ENCODE results near the gene PIM3. TPM values are rescaled to one million over a fixed set of nuclear protein-coding genes. Genes with fewer than 3 reads are reported as not detected.

The PIM3 gene
- total and polyA plus RNA-seq, 4 donors, result 14.5 to 44.0 (median 28.1) TPM

DNA sequence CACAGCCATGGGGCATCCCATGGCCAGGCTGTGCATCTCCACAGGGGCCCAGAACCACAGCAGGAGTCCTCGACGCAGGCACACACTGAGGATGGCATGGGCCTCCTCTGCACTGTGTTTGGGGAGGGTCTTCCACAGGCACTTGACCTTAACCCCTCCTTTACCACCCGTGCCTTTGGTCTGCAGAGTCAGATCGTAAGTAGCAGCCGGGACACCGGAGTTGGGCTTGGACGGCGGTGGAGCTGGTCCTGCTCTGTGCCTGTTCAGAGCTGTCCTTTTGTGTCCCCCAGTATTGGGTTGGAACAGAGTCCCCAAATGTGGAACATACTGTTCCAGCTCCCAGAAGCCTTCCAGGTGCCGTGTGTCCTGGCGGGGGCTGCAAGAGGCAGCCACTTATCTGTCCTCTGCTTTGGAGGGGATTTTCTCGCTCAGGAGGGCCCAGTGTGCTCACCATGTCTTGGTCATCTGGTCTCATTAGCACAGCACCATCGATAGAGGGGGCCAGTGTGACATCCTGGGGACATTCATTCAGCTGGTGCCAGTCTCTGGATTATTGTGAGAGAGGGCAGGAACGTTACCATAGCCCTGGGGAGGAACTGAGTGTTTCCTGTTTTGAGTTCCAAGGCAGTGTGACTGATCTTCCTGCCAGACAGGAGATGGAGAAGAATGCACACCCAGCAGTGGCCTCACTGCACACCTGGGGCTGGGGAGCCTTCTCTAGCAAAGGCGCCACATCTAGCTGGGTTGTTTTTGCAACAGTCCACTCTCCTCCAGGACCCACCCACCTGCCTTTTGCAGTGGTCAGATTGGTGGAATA lies 29.8 kb upstream of the PIM3 start:
- Histone ChIP-seq H3K4me3 (ENCODE audit: low read depth in 1 of 3, low read length in 3 of 3) (no peak overlapping the region), H3K9ac (ENCODE audit: low read depth in 1 of 2, low read length in 2 of 2) (no peak overlapping the region), H3K27ac (ENCODE audit: low read depth in 1 of 2, low read length in 2 of 2) (peak overlapping the region; percentile 3 to 56), H3K9me3 (ENCODE audit: control insufficient read depth in 4 of 4, low read length in 3 of 4) (no peaks in the 10 kb centered on the region), H3K36me3 (ENCODE audit: control insufficient read depth in 4 of 4, insufficient read depth in 3 of 4, low read depth in 1 of 4, low read length in 3 of 4) (peaks cover 0 to 3% (median under 1%) of the 10 kb centered on the region in 4 donors), H3K4me1 (ENCODE audit: control insufficient read depth in 4 of 4, insufficient read depth in 4 of 4, low read length in 3 of 4) (peaks cover 9 to 28% (median 22%) of the 10 kb centered on the region in 4 donors), H3K27me3 (ENCODE audit: control insufficient read depth in 4 of 4, insufficient read depth in 4 of 4, low read length in 3 of 4) (no peaks in the 10 kb centered on the region)
- 50% methylated on average over 14 of the region's 14 CpGs for WGBS
- TF ChIP-seq, protein P1, sequence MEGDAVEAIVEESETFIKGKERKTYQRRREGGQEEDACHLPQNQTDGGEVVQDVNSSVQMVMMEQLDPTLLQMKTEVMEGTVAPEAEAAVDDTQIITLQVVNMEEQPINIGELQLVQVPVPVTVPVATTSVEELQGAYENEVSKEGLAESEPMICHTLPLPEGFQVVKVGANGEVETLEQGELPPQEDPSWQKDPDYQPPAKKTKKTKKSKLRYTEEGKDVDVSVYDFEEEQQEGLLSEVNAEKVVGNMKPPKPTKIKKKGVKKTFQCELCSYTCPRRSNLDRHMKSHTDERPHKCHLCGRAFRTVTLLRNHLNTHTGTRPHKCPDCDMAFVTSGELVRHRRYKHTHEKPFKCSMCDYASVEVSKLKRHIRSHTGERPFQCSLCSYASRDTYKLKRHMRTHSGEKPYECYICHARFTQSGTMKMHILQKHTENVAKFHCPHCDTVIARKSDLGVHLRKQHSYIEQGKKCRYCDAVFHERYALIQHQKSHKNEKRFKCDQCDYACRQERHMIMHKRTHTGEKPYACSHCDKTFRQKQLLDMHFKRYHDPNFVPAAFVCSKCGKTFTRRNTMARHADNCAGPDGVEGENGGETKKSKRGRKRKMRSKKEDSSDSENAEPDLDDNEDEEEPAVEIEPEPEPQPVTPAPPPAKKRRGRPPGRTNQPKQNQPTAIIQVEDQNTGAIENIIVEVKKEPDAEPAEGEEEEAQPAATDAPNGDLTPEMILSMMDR (IDR thresholded peaks at IDR 0.05; ENCODE audit: low read depth, low read length, missing input control), result peak; percentile 80
- TF ChIP-seq FOXA2 (IDR thresholded peaks at IDR 0.05) (no peak), GABPA (IDR thresholded peaks at IDR 0.05 in 1 of 2, conservative IDR thresholded peaks at IDR 0.05 in 1 of 2) (no peak), RXRA (IDR thresholded peaks at IDR 0.05) (peak; percentile 23 to 46), SP1 (IDR thresholded peaks at IDR 0.05) (peak; percentile 49), NR2F2 (IDR thresholded peaks at IDR 0.05) (peak; percentile 15), HNF4G (IDR thresholded peaks at IDR 0.05) (no peak), RAD21 (IDR thresholded peaks at IDR 0.05) (peak; percentile 92 to 95), YY1 (IDR thresholded peaks at IDR 0.05) (no peak), HNF4A (conservative IDR thresholded peaks at IDR 0.05) (peak in 1 of 2 donors; percentile 22), TAF1 (conservative IDR thresholded peaks at IDR 0.05) (no peak), EGR1 (IDR thresholded peaks at IDR 0.05; ENCODE audit: low read depth in 2 of 2) (no peak), FOXA1 (IDR thresholded peaks at IDR 0.05) (no peak), JUND (IDR thresholded peaks at IDR 0.05) (no peak)
- TF ChIP-seq, protein P2, sequence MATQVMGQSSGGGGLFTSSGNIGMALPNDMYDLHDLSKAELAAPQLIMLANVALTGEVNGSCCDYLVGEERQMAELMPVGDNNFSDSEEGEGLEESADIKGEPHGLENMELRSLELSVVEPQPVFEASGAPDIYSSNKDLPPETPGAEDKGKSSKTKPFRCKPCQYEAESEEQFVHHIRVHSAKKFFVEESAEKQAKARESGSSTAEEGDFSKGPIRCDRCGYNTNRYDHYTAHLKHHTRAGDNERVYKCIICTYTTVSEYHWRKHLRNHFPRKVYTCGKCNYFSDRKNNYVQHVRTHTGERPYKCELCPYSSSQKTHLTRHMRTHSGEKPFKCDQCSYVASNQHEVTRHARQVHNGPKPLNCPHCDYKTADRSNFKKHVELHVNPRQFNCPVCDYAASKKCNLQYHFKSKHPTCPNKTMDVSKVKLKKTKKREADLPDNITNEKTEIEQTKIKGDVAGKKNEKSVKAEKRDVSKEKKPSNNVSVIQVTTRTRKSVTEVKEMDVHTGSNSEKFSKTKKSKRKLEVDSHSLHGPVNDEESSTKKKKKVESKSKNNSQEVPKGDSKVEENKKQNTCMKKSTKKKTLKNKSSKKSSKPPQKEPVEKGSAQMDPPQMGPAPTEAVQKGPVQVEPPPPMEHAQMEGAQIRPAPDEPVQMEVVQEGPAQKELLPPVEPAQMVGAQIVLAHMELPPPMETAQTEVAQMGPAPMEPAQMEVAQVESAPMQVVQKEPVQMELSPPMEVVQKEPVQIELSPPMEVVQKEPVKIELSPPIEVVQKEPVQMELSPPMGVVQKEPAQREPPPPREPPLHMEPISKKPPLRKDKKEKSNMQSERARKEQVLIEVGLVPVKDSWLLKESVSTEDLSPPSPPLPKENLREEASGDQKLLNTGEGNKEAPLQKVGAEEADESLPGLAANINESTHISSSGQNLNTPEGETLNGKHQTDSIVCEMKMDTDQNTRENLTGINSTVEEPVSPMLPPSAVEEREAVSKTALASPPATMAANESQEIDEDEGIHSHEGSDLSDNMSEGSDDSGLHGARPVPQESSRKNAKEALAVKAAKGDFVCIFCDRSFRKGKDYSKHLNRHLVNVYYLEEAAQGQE (IDR thresholded peaks at IDR 0.05), result no peak
- TF ChIP-seq, protein P3, sequence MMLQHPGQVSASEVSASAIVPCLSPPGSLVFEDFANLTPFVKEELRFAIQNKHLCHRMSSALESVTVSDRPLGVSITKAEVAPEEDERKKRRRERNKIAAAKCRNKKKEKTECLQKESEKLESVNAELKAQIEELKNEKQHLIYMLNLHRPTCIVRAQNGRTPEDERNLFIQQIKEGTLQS (IDR thresholded peaks at IDR 0.05), result no peak
- TF ChIP-seq, protein P4, sequence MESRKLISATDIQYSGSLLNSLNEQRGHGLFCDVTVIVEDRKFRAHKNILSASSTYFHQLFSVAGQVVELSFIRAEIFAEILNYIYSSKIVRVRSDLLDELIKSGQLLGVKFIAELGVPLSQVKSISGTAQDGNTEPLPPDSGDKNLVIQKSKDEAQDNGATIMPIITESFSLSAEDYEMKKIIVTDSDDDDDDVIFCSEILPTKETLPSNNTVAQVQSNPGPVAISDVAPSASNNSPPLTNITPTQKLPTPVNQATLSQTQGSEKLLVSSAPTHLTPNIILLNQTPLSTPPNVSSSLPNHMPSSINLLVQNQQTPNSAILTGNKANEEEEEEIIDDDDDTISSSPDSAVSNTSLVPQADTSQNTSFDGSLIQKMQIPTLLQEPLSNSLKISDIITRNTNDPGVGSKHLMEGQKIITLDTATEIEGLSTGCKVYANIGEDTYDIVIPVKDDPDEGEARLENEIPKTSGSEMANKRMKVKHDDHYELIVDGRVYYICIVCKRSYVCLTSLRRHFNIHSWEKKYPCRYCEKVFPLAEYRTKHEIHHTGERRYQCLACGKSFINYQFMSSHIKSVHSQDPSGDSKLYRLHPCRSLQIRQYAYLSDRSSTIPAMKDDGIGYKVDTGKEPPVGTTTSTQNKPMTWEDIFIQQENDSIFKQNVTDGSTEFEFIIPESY (IDR thresholded peaks at IDR 0.05), result no peak
- TF ChIP-seq, protein P5, sequence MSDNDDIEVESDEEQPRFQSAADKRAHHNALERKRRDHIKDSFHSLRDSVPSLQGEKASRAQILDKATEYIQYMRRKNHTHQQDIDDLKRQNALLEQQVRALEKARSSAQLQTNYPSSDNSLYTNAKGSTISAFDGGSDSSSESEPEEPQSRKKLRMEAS (IDR thresholded peaks at IDR 0.05), result no peak
- DNase-seq (ENCODE audit: low spot score), result no peak
